GM10847 (cell line): ENCODE data around the gene LMBR1.

ENCODE experiments used
- POLR2A ChIP-seq: IDR thresholded peaks from 2 replicates; pipeline ENCODE4 v1.6.1; 2011; ENCODE audit not compliant: insufficient read length; ENCODE audit errors: extremely low read depth

The LMBR1 gene

DNA sequence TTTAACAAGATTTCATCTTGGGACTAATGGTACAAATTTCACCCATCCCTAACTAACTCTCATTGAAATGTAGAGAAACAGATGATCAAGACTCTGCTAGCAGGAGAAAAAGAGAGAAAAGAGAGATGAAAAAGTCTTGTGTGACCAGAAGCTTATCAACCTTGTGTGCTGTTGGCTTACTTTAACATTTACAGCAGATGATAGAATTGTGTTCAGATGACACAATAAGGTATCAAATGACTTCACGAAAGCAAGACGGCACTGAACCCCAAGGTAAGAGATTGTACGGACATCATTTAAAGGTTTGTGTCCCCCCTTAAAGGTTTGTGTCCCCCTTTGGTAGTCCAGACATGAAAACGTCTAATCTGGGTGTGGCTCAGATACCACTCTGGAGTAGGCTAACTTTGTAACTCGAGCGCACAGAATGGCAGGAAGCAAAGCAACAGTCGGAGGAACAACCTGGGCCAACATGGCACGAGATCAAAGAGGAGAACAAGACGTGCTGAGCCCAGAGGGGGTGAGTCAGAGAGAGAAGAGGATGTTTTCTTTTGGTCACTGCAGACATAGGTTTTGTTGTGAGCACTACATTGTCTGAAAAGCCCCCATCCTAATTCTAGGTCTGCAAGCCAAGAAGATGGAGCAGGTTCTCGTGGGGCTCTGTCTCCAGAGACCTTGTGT is 10.4 kb upstream of the LMBR1 start:
- no peak for TF ChIP-seq POLR2A

DNA sequence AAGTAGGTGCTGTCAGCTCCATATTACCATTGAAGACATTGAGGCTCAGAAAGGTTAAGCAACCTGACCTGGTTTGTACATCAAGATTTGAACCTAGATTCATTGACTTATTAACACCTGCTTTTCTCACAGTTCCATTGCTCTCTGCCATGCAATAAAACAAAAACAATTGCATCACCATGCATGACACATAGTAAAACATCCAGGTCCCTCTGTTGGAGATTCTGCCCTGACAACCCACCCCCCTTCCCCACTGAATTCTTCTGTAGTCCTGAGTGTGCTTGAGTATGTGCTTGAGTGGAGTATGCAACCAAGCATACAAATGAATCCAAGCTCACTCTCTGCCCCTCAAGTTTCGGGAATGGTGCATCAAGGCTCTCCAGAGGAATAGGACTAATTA is 6.0 kb upstream of the LMBR1 start:
- TF ChIP-seq POLR2A, result no peak

DNA sequence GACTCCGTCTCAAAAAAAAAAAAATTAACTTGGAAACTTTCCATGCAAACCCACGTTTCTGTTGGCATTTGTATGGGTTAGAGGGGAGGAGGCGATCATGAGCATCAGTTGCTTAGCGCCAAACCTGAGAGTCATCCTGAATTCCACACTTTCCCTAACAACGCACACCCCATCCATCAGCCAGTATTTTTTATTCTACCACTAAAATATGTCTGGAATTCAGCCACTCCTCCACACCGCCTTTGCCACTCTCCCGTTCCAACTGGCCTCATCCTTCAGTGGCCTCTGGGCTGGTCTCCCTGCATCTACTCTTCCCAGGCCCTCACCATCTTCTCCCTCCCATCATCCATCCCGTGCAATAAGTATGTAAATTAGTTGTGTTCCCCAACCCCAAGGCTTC is 4.7 kb upstream of the LMBR1 start:
- TF ChIP-seq POLR2A, result no peak

- TF ChIP-seq POLR2A, result no peak
Measured at GRCh38 chr7:156896388-156897022, 3.5 kb upstream of the LMBR1 start.

DNA sequence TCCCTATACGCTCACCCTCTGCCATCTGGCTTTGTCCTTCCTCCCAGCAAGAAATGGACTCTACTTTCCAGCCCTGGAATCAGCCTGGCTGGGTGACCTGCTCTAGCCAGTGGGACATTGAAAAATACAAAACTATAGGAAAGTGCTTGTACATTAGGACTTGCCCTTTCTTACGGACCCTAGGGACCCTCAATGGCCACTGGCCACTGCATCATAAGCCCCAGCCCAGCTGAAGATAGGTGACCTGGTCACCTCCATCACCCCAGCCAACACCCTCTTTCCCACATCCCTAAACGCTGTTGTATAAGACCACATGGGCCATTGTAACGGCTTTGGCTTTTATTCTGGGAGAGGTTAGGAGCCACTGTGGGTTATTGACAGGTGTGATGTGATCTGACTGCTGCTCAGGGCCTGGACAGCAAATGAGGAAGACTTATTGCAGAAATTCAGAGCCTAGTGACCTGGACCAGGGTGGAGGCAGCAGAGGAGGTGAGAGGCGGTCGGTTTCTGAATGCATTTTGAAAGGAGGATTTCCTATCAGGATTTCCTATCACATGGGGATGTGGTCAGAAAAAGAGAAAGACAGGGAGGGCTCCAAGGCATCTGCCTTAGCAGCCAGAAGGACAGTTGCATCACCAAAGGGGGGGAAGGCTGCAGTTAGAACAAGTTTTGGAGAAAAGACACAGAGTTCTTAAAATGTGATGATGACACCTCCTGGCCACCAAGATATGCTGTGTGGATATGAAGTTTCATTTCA is 2.2 kb upstream of the LMBR1 start:
- no peak for TF ChIP-seq POLR2A

DNA sequence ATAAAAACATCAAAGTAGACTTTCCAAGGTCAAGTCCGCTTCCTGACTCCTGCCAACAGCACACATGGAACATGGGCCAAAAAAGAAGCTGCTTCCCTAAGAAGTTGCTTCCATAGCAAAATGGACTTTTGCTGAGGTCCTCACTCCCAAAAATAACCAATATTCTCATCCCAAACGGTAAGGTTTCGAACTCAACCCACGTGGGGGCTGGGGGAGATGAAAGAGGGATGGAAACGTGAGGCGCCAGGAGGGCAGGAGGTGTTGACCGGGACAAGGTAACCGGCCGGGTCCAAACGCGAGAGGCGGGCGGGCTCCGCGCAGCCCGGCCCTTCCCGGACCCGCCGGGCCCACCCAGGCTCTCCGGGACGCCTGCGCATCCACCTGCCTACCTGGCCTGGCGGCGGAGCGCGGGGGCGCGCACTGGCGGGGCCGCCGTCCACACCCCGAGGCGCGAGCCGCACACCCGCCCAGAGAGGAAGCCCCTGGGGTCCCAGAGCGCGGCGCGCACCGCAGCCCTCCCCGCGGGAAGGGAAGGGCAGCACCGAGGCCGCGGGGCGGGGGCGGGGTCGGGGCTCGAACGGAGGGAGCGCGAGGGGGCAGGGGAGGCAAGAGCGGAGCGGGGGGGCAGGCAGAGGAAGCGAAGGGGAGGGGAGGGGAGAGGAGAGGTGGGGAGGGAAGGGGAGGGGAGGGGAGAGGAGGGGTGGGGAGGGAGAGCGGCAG is 742 bp downstream of the LMBR1 start:
- TF ChIP-seq POLR2A, result no peak

GRCh38 chr7:156889746-156890145 is 3.2 kb downstream of the LMBR1 start:
- no peak for TF ChIP-seq POLR2A

DNA sequence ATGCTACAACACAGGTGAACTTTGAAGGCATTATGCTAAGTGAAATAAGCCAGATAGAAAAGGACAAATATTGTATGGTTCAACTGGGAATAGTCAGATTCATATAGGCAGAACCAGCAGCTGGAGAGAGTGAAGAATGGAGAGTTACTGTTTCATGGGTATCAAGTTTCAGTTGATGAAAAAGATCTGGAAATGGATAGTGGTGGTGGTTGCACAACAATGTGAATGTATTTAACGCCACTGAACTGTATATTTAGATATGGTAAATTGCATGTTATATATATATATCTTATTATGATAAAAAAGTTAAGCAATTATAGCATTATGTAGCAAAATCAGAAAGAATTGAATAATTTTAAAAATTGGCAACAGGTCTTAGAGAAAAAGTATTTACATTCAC is 3.9 kb downstream of the LMBR1 start:
- TF ChIP-seq POLR2A, result no peak

DNA sequence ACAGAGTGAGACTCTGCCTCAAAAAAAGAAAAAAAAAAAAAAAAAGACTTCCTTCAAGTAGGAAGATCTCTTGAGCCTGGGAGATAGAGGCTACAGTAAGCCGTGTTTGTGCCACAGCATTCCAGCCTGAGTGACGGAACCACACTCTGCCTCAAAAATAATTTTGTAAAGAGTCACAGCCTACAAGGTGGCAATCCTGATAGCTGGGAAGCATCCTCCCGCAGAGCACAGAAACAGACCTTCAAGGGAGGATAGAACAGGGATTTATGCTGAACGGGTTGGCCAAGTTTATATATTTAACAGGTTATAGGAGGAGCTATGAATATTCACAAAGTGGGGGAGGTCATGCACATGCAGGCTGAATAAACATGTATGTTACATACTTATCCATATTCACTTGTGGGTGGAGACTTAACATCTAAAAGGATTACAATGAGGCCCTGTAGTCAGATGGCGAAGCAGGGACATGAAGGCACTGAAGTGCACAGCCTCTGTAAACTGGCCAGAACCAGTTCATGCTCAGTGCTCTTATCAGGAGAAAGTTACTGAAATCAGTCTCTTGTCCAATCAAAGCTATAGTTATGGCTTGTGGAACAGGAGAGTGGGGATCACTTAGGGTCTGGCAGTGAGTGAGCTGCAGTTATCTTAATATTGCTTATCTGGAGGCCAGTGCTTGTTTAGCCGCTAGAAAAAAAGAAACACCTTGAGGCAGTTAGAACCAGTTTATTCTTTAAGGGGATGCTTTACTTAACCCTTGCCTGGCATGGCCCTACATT is 6.8 kb downstream of the LMBR1 start:
- no peak for TF ChIP-seq POLR2A

DNA sequence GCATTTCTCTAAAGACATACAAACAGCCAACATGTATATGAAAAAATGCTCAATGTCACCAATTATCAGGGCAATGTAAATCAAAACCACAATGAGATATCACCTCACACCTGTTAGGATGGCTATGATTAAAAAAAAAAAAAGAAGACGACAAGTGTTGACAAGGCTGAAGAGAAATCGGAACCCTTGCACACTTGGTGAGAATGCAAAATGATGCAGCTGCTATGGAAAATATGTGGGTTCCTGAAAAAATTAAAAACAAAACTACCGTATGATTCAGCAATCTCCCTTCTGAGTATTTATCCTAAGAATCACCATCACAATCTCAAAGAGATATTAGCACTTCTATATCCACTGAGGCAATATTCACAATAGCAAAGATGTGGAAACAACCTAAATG is 11.3 kb downstream of the LMBR1 start:
- no peak for TF ChIP-seq POLR2A

DNA sequence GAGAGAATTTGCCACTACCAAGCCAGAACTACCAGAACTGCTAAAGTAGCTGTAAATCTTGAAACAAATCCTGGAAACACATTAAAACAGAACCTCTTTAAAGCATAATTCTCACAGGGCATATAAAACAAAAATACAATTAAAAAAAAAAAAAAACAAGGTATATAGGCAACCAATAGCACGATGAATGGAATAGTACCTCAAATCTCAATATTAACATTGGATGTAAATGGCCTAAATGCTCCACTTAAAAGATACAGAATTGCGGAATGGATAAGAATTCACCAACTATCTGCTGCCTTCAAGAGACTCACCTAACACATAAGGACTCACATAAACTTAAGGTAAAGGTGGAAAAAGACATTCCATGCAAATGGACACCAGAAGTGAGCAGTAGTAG is 17.2 kb downstream of the LMBR1 start:
- TF ChIP-seq POLR2A, result no peak

DNA sequence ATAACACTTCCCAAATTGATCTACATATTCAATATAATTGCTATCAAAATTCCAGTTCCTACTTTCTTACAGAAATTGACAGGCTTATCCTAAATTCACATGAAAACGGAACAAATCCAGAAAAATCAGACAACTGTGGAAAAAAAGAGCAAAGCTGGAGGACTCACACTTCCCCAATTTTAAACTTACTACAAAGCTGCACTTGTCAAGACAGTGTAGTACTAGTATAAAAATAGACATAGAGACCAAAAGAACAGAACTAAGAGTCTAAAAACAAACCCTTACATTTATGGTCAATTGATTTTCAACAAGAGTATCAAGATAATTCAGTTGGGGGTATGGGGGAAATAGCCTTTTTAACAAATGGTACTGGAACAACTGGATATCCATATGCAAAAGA is 27.5 kb downstream of the LMBR1 start:
- TF ChIP-seq POLR2A, result no peak

DNA sequence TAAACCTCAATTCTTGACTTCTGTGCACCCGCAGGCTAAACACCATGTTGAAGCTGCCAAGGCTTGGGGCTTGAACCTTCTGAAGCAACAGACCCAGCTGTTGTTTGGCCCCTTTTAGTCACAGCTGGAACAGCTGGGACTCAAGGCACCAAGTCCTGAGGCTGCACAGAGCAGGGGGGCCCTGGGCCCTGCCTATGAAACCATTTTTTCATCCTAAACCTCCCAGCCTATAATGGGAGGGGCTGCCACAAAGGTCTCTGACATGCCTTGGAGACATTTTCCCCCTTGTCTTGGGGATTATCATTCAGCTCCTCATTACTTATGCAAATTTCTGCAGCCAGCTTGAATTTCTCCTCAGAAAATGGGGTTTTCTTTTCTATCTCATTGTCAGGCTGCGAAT is 31.8 kb downstream of the LMBR1 start:
- TF ChIP-seq POLR2A, result no peak

GRCh38 chr7:156858523-156858922 is 34.5 kb downstream of the LMBR1 start:
- no peak for TF ChIP-seq POLR2A

DNA sequence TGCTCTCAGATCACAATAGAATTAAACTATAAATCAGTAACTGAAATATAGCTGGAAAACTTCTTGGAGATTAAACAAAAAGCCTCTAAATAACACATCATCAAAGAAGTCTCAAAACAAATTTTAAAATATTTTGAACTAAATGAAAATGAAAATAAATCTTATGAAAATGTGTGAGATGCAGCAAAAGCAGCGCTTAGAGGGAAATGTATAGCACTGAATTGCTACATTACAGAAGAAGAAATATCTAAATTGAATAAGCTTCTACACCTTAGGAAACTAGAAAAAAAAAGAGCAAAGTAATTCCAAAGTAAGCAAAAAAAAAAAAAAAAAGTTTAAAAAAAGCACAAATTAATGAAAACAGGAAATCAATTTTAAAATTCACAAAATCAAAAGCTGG is 35.2 kb downstream of the LMBR1 start:
- no peak for TF ChIP-seq POLR2A

DNA sequence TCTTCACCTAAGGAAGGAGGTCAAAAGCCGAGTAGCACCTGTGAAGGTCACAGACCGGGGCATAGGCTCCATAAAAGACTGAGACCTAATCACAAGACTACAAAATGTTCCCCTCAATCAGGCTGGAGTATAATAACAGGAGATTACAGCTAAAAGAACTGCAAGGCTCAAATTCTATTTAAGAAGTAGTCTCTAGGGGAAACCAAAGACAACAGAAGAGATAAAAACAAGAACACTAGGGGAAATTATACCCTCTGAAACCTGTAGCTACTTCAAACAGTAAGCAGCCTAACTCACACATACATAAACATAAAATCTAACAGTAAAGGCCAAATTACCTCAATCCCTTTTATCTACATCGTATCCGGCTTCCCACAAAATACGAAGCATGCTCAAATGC is 38.3 kb downstream of the LMBR1 start:
- TF ChIP-seq POLR2A, result no peak

- no peak for TF ChIP-seq POLR2A
Measured at GRCh38 chr7:156848979-156849378, 44.0 kb downstream of the LMBR1 start.
